ENCODE measurements around the gene SLC37A4.

- TF ChIP-seq CTCF (IDR thresholded peaks at IDR 0.05) (no peak), POLR2A (IDR thresholded peaks at IDR 0.05) (no peak)
These were observed 21.6 kb upstream of the SLC37A4 start for GRCh38 chr11:119052163-119052814.

Measured in testis (tissue), 2 donors.